H1 (cell line): ENCODE results near the gene HFM1. TPM values are rescaled to one million over a fixed set of nuclear protein-coding genes. Genes with fewer than 3 reads are reported as not detected.

Source experiments
- CTCF ChIA-PET: fragments of 300-600 bp; sonication (Branson Sonifier 250); formaldehyde crosslinking; loops from one replicate; lab custom pipeline; 2021; ENCODE audit not compliant: partially characterized antibody; lab: Charles Lee
- POLR2A ChIA-PET: fragments of 300-600 bp; sonication (Branson Sonifier 250); formaldehyde crosslinking; loops from one replicate; lab custom pipeline; 2021; ENCODE audit warnings: inconsistent platforms; ENCODE audit not compliant: partially characterized antibody; lab: Charles Lee
- DNase-seq, 2 experiments: peaks; one replicate each; pipeline versions ENCODE4 v3.0.0 to v3.0.0-alpha.2; 2010 to 2022; ENCODE audit warnings: low spot score in 2 of 2, low read depth in 1 of 2, mixed read lengths in 1 of 2
- FAIRE-seq: peaks from 2 replicates; lab custom pipeline; 2011; peaks lifted over from hg19 to GRCh38; lab: Jason Lieb, UNC
- H2AFZ ChIP-seq: 2 replicates; pipeline ENCODE4 v1.8.1; 2012; ENCODE audit warnings: low read length, inconsistent platforms
- H2AK5ac ChIP-seq: 2 replicates; pipeline ENCODE4 v1.6.1; 2013; ENCODE audit warnings: low read depth, low read length
- H2BK120ac ChIP-seq: replicated peaks from 2 replicates; pipeline ENCODE3; 2013; ENCODE audit warnings: low read depth, low read length, inconsistent platforms
- H2BK12ac ChIP-seq: 2 replicates; pipeline ENCODE4 v1.6.1; 2013; ENCODE audit warnings: low read depth, low read length
- H2BK15ac ChIP-seq: 2 replicates; pipeline ENCODE4 v1.6.1; 2013; ENCODE audit warnings: low read length
- H2BK20ac ChIP-seq: 2 replicates; pipeline ENCODE4 v1.6.1; 2013; ENCODE audit warnings: low read length
- H2BK5ac ChIP-seq: 2 replicates; pipeline ENCODE4 v1.6.1; 2013; ENCODE audit warnings: low read depth, low read length
- H3K14ac ChIP-seq: 2 replicates; pipeline ENCODE4 v1.6.1; 2013; ENCODE audit warnings: inconsistent platforms; ENCODE audit not compliant: insufficient read length
- H3K18ac ChIP-seq: 2 replicates; pipeline ENCODE4 v1.6.1; 2013; ENCODE audit warnings: low read length; ENCODE audit errors: extremely low read depth
- H3K23ac ChIP-seq: 2 replicates; pipeline ENCODE4 v1.6.1; 2013; ENCODE audit warnings: inconsistent platforms; ENCODE audit not compliant: insufficient read length
- H3K23me2 ChIP-seq: 2 replicates; pipeline ENCODE4 v1.6.1; 2013; ENCODE audit warnings: low read depth, low read length
- H3K27ac ChIP-seq: 2 replicates; pipeline ENCODE4 v1.6.1; 2011; ENCODE audit warnings: low read depth, low read length, inconsistent platforms
- H3K27me3 ChIP-seq, 4 experiments: replicated peaks in 1 of 4; 1 replicate in 1 of 4; 2 replicates in 3 of 4; pipeline versions ENCODE4 v1.6.1 to v1.8.1; 2011 to 2013; ENCODE audit warnings: low read length in 3 of 4, mild to moderate bottlenecking in 3 of 4, inconsistent platforms in 2 of 4, mixed read lengths in 2 of 4, moderate library complexity in 1 of 4; ENCODE audit not compliant: control insufficient read depth in 3 of 4, insufficient read depth in 3 of 4; ENCODE audit errors: extremely low read depth in 1 of 4
- H3K36me3 ChIP-seq, 4 experiments: 2 replicates each; pipeline versions ENCODE4 v1.6.1 to v1.8.1; 2011 to 2013; ENCODE audit warnings: mild to moderate bottlenecking in 4 of 4, low read length in 3 of 4, moderate library complexity in 2 of 4, control low read depth in 1 of 4, inconsistent platforms in 1 of 4; ENCODE audit not compliant: insufficient read depth in 4 of 4, control insufficient read depth in 2 of 4
- H3K4ac ChIP-seq: replicated peaks from 2 replicates; pipeline ENCODE3; 2013; ENCODE audit warnings: low read length, low read depth, mixed read lengths, inconsistent platforms; ENCODE audit not compliant: insufficient read length
- H3K4me1 ChIP-seq, 4 experiments: replicated peaks in 1 of 4; 1 replicate in 1 of 4; 2 replicates in 3 of 4; pipeline versions ENCODE4 v1.6.1 to v1.8.1; 2011 to 2013; ENCODE audit warnings: low read length in 3 of 4, inconsistent platforms in 2 of 4, mixed read lengths in 1 of 4; ENCODE audit not compliant: insufficient read depth in 4 of 4, control insufficient read depth in 3 of 4
- H3K4me2 ChIP-seq, 2 experiments: 2 replicates each; pipeline versions ENCODE4 v1.6.1 to v1.8.1; 2011 to 2013; ENCODE audit warnings: low read depth in 2 of 2, low read length in 2 of 2, control low read depth in 1 of 2, inconsistent platforms in 1 of 2, mild to moderate bottlenecking in 1 of 2; ENCODE audit not compliant: insufficient read depth in 1 of 2
- H3K4me3 ChIP-seq, 4 experiments: fragments of 200-600, 300-600 bp in 1 of 4; sonication (generic), shearing (Covaris generic), sonication (Bioruptor Twin) in 1 of 4; 2 replicates each; pipeline versions ENCODE4 v1.5.1 to v1.8.1; 2011 to 2016; ENCODE audit warnings: low read length in 4 of 4, low read depth in 3 of 4, control low read depth in 2 of 4, inconsistent platforms in 2 of 4, mild to moderate bottlenecking in 2 of 4, mixed read lengths in 1 of 4, moderate library complexity in 1 of 4; ENCODE audit not compliant: insufficient read depth in 2 of 4; ENCODE audit errors: extremely low read depth in 1 of 4
- H3K56ac ChIP-seq: replicated peaks from 2 replicates; pipeline ENCODE3; 2013; ENCODE audit warnings: low read depth, mild to moderate bottlenecking, mixed read lengths, low read length, inconsistent platforms; ENCODE audit not compliant: insufficient read length
- H3K79me1 ChIP-seq: 2 replicates; pipeline ENCODE4 v1.6.1; 2013; ENCODE audit warnings: low read depth, low read length, control low read depth
- H3K79me2 ChIP-seq, 2 experiments: 2 replicates each; pipeline versions ENCODE4 v1.6.1 to v1.8.1; 2012 to 2013; ENCODE audit warnings: low read length in 2 of 2, mild to moderate bottlenecking in 2 of 2, inconsistent platforms in 1 of 2; ENCODE audit not compliant: insufficient read depth in 2 of 2, control insufficient read depth in 1 of 2
- H3K9ac ChIP-seq, 4 experiments: replicated peaks in 1 of 4; 1 replicate in 1 of 4; 2 replicates in 3 of 4; pipeline versions ENCODE4 v1.6.1 to v1.8.1; 2011 to 2013; ENCODE audit warnings: low read depth in 3 of 4, low read length in 3 of 4, control low read depth in 2 of 4, mild to moderate bottlenecking in 2 of 4, moderate library complexity in 2 of 4, inconsistent platforms in 1 of 4; ENCODE audit errors: extremely low read depth in 1 of 4
- H3K9me3 ChIP-seq, 2 experiments: 2 replicates each; pipeline versions ENCODE4 v1.6.1 to v1.8.1; 2012 to 2013; ENCODE audit warnings: mild to moderate bottlenecking in 2 of 2, moderate library complexity in 2 of 2, control low read depth in 1 of 2, inconsistent platforms in 1 of 2, low read depth in 1 of 2, low read length in 1 of 2, mixed read lengths in 1 of 2; ENCODE audit not compliant: insufficient read depth in 2 of 2
- H4K20me1 ChIP-seq, 2 experiments: replicated peaks in 1 of 2; 2 replicates each; pipeline versions ENCODE3 to v1.8.1; 2011 to 2013; ENCODE audit warnings: inconsistent platforms in 2 of 2, low read length in 2 of 2, mild to moderate bottlenecking in 1 of 2; ENCODE audit not compliant: insufficient read depth in 2 of 2, control insufficient read depth in 1 of 2
- H4K5ac ChIP-seq: 2 replicates; pipeline ENCODE4 v1.6.1; 2013; ENCODE audit warnings: low read length, low read depth, mixed read lengths, inconsistent platforms; ENCODE audit not compliant: insufficient read length
- H4K8ac ChIP-seq: 2 replicates; pipeline ENCODE4 v1.8.0; 2013; ENCODE audit warnings: mild to moderate bottlenecking, moderate library complexity, low read length, inconsistent platforms; ENCODE audit not compliant: insufficient read depth; ENCODE audit errors: extremely low read depth
- H4K91ac ChIP-seq: replicated peaks from 2 replicates; pipeline ENCODE3; 2013; ENCODE audit warnings: low read length, mixed read lengths, inconsistent platforms; ENCODE audit not compliant: insufficient read length
- BCL11A ChIP-seq, 2 experiments: IDR thresholded peaks; one replicate each; pipeline ENCODE4 v1.6.1; 2011; ENCODE audit warnings: low read depth in 2 of 2, low read length in 2 of 2, mild to moderate bottlenecking in 2 of 2
- MAFK ChIP-seq: IDR thresholded peaks from 2 replicates; pipeline ENCODE4 v1.6.1; 2012; ENCODE audit warnings: low read depth, mild to moderate bottlenecking, improper control_type of control experiment, low read length
- RNF2 ChIP-seq: fragments of 200-900, 300-1000 bp; sonication (generic); IDR thresholded peaks from 2 replicates; pipeline ENCODE4 v1.7.1; 2016; ENCODE audit warnings: borderline replicate concordance, low read depth, mild to moderate bottlenecking, antibody characterized with exemption, low read length; ENCODE audit not compliant: poor library complexity, severe bottlenecking; ENCODE audit errors: missing control alignments
- SIX5 ChIP-seq: IDR thresholded peaks from 2 replicates; pipeline ENCODE4 v1.6.1; 2011; ENCODE audit warnings: mild to moderate bottlenecking, low read depth, low read length
- SP2 ChIP-seq: IDR thresholded peaks from 2 replicates; pipeline ENCODE4 v1.6.1; 2012; ENCODE audit warnings: mild to moderate bottlenecking, low read length, inconsistent platforms
- YY1 ChIP-seq: IDR thresholded peaks from 2 replicates; pipeline ENCODE4 v1.6.1; 2011; ENCODE audit warnings: low read depth, mild to moderate bottlenecking, low read length
- WGBS, 2 experiments: shearing (Covaris generic) in 1 of 2; methylation state at CpG; one replicate each; pipeline versions ENCODE4 v1.1.6 to v1.1.7; 2013 to 2015; ENCODE audit warnings: low lambda C conversion rate in 2 of 2, mixed read lengths in 2 of 2, inconsistent platforms in 1 of 2, low coverage in 1 of 2, missing lambda C conversion rate in 1 of 2; ENCODE audit not compliant: insufficient replicate concordance in 2 of 2, insufficient coverage in 1 of 2, insufficient read length in 1 of 2; ENCODE audit errors: extremely low coverage in 1 of 2, missing lambda C conversion rate in 1 of 2; 5-methylcytosine and 5-hydroxymethylcytosine counted together
- polyA plus RNA-seq, 7 experiments: library from polyadenylated mRNA; depleted of rRNA in 3 of 7; stranded (reverse) in 5 of 7; unstranded in 2 of 7; fragments of >200 nt in 5 of 7; fragments of 200-250 nt in 2 of 7; gene quantifications; 1 replicate in 5 of 7; 2 replicates in 1 of 7; 4 replicates in 1 of 7; pipeline versions ENCODE4 v1.2.1 to v1.2.3, GENCODE V29; 2011 to 2013; ENCODE audit warnings: missing spikeins in 2 of 7, mixed read lengths in 2 of 7
- total RNA-seq: library from RNA; stranded (reverse); fragmentation: NEBNext Ultra II Directional; extraction: Animal tissue kit (Norgen Biotek cat#: 25700); gene quantifications from 2 replicates; pipeline ENCODE4 v1.2.1, GENCODE V29; 2021

HFM1 gene
- total and polyA plus RNA-seq, 2 of the 8 experiments (the other 6 are each of a cell fraction or from before 2014, with no cell fraction given), result 0.23 to 1.2 TPM

DNA sequence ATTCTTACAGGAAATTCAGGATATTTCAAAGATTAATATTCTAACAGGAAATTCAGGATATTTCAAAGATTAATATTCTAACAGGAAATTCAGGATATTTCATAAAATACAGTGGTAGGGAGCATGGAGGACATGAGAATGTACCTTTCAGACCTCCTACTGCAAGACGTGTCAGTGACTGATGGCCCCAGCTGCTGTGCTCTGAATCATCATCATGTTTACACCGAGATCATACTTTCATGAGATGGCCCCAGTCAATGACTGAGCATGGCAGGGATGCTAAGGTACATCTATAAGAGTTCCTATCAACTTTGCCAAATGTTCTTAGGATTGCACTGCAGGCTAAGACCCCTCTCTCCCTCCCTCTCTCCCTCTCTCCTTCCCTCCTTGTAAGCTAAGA, 69.0 kb downstream of the HFM1 start:
- no peak overlapping the region for H4K91ac ChIP-seq
- no peaks in the 10 kb centered on the region for H3K79me2 ChIP-seq
- TF ChIP-seq SIX5, result no peak
- TF ChIP-seq MAFK, result no peak
- TF ChIP-seq YY1, result no peak
- no peak for TF ChIP-seq BCL11A (IDR thresholded peaks at IDR 0.05; ENCODE audit: low read depth in 2 of 2, low read length in 2 of 2)
- TF ChIP-seq RNF2, result no peak
- no peak for TF ChIP-seq SP2
- POLR2A ChIA-PET, result no interaction called here
- 89% methylated on average over 2 of the region's 2 CpGs; no CpG with 5 or more reads in 1 of the 2 experiments for WGBS, 2 experiments
- no peak overlapping the region for H3K4me3 ChIP-seq
- no peak overlapping the region for H2AK5ac ChIP-seq
- no peak overlapping the region for H2AFZ ChIP-seq
- H3K23ac ChIP-seq, result no peak overlapping the region
- H2BK15ac ChIP-seq, result no peak overlapping the region
- CTCF ChIA-PET, result no interaction called here
- H3K79me1 ChIP-seq, result no peaks in the 10 kb centered on the region
- H4K8ac ChIP-seq, result no peak overlapping the region
- no peak overlapping the region for H3K4me2 ChIP-seq
- H2BK20ac ChIP-seq, result no peak overlapping the region
- DNase-seq (no peak), FAIRE-seq (no peak)
- no peak overlapping the region for H4K5ac ChIP-seq
- no peaks in the 10 kb centered on the region for H3K27me3 ChIP-seq
- H2BK12ac ChIP-seq, result no peak overlapping the region
- H3K14ac ChIP-seq, result no peak overlapping the region
- no peak overlapping the region for H3K9ac ChIP-seq
- no peaks in the 10 kb centered on the region for H3K36me3 ChIP-seq
- H3K18ac ChIP-seq, result no peak overlapping the region
- no peaks in the 10 kb centered on the region for H4K20me1 ChIP-seq
- H3K4ac ChIP-seq, result no peak overlapping the region
- H2BK5ac ChIP-seq, result no peak overlapping the region
- no peaks in the 10 kb centered on the region for H3K9me3 ChIP-seq
- H3K27ac ChIP-seq, result no peak overlapping the region
- H2BK120ac ChIP-seq, result no peak overlapping the region
- no peaks in the 10 kb centered on the region for H3K23me2 ChIP-seq
- no peak overlapping the region for H3K56ac ChIP-seq
- no peaks in the 10 kb centered on the region for H3K4me1 ChIP-seq
